Endothelial cell of umbilical vein (primary cell): ENCODE results near the gene EIF3D. TPM values are rescaled to one million over a fixed set of nuclear protein-coding genes. Genes with fewer than 3 reads are reported as not detected.

Experiments
- BruUV-seq: library from RNA; stranded (reverse); fragments of 400-500 nt; replicated peaks from 2 replicates; lab custom pipeline; 2021; lab: Mats Ljungman, UMichigan
- CTCF ChIA-PET: fragments of 300-600, 350-600 bp; sonication (Branson Sonifier 250); formaldehyde crosslinking; loops from one replicate; lab custom pipeline; 2021; ENCODE audit warnings: antibody characterized with exemption, inconsistent platforms; lab: Charles Lee
- POLR2A ChIA-PET: fragments of 300-600, 350-600 bp; sonication (Branson Sonifier 250); formaldehyde crosslinking; loops from one replicate; lab custom pipeline; 2021; ENCODE audit warnings: antibody characterized with exemption, inconsistent platforms; lab: Charles Lee
- DNase-seq: peaks from one replicate; pipeline ENCODE4 v3.0.0-alpha.2; 2011; ENCODE audit warnings: low read depth, low spot score
- FAIRE-seq: peaks from 2 replicates; lab custom pipeline; 2011; peaks lifted over from hg19 to GRCh38; lab: Jason Lieb, UNC
- H2AFZ ChIP-seq: 2 replicates; pipeline ENCODE4 v1.6.0; 2012; ENCODE audit warnings: low read depth, low read length, control low read depth, inconsistent platforms
- H3K27ac ChIP-seq: 2 replicates; pipeline ENCODE4 v1.5.1; 2011; ENCODE audit warnings: low read depth, mild to moderate bottlenecking, control low read depth, low read length, moderate library complexity; ENCODE audit not compliant: insufficient read depth
- H3K27me3 ChIP-seq, 2 experiments: 2 replicates each; pipeline versions ENCODE4 v1.6.0 to v1.6.1; 2011; ENCODE audit warnings: low read length in 2 of 2, mixed read lengths in 1 of 2; ENCODE audit not compliant: control insufficient read depth in 2 of 2, insufficient read depth in 2 of 2
- H3K36me3 ChIP-seq, 2 experiments: 2 replicates in 1 of 2; 3 replicates in 1 of 2; pipeline ENCODE4 v1.5.1; 2011; ENCODE audit warnings: low read length in 2 of 2, mild to moderate bottlenecking in 1 of 2, moderate library complexity in 1 of 2; ENCODE audit not compliant: control insufficient read depth in 2 of 2, insufficient read depth in 2 of 2; ENCODE audit errors: extremely low read depth in 1 of 2
- H3K4me1 ChIP-seq: 3 replicates; pipeline ENCODE4 v1.5.1; 2011; ENCODE audit warnings: mild to moderate bottlenecking, low read length; ENCODE audit not compliant: control insufficient read depth, insufficient read depth; ENCODE audit errors: extremely low read depth
- H3K4me2 ChIP-seq: 2 replicates; pipeline ENCODE4 v1.6.1; 2011; ENCODE audit warnings: low read length, control low read depth, mixed read lengths; ENCODE audit not compliant: insufficient read depth
- H3K4me3 ChIP-seq, 3 experiments: fragments of 200-600 bp in 1 of 3; sonication (generic), shearing (Covaris generic) in 1 of 3; replicated peaks in 1 of 3; 2 replicates each; pipeline ENCODE4 v1.5.1; 2011 to 2016; ENCODE audit warnings: control low read depth in 3 of 3, low read length in 3 of 3, mild to moderate bottlenecking in 2 of 3, inconsistent platforms in 1 of 3, low read depth in 1 of 3, moderate library complexity in 1 of 3; ENCODE audit not compliant: insufficient read depth in 1 of 3
- H3K79me2 ChIP-seq: 2 replicates; pipeline ENCODE4 v1.6.0; 2012; ENCODE audit warnings: low read length, inconsistent platforms; ENCODE audit not compliant: control insufficient read depth, insufficient read depth
- H3K9ac ChIP-seq: replicated peaks from 2 replicates; pipeline ENCODE3; 2011; ENCODE audit warnings: low read length, control low read depth; ENCODE audit not compliant: insufficient read depth; ENCODE audit errors: extremely low read depth
- H3K9me1 ChIP-seq: replicated peaks from 3 replicates; pipeline ENCODE4 v1.6.0; 2011; ENCODE audit warnings: mild to moderate bottlenecking, low read length; ENCODE audit not compliant: control insufficient read depth, insufficient read depth; ENCODE audit errors: extremely low read depth
- H3K9me3 ChIP-seq: replicated peaks from 2 replicates; pipeline ENCODE4 v1.5.1; 2012; ENCODE audit warnings: low read length, inconsistent platforms; ENCODE audit not compliant: control insufficient read depth, insufficient read depth
- H4K20me1 ChIP-seq: replicated peaks from 2 replicates; pipeline ENCODE3; 2011; ENCODE audit warnings: mild to moderate bottlenecking, low read length; ENCODE audit not compliant: control insufficient read depth, insufficient read depth; ENCODE audit errors: extremely low read depth
- CTCF ChIP-seq, 2 donors: IDR thresholded peaks; 1 replicate in 1 of 2; 2 replicates in 1 of 2; pipeline ENCODE4 v1.5.1; 2011; ENCODE audit warnings: low read length in 2 of 2, mild to moderate bottlenecking in 2 of 2, moderate library complexity in 2 of 2, control low read depth in 1 of 2, inconsistent platforms in 1 of 2, low read depth in 1 of 2; ENCODE audit not compliant: insufficient read depth in 1 of 2; ENCODE audit errors: extremely low read depth in 1 of 2
- EZH2 ChIP-seq: IDR thresholded peaks from 2 replicates; pipeline ENCODE4 v1.6.1; 2012; ENCODE audit warnings: borderline replicate concordance, low read depth, mild to moderate bottlenecking, moderate library complexity, low read length, inconsistent platforms; ENCODE audit not compliant: severe bottlenecking
- FOS ChIP-seq: IDR thresholded peaks from 2 replicates; pipeline ENCODE4 v1.6.1; 2011; ENCODE audit warnings: mild to moderate bottlenecking, low read length, moderate library complexity, borderline replicate concordance; ENCODE audit not compliant: insufficient read depth
- GATA2 ChIP-seq: IDR thresholded peaks from 2 replicates; pipeline ENCODE4 v1.7.0; 2011; ENCODE audit warnings: low read depth, mild to moderate bottlenecking, moderate library complexity, mixed read lengths, low read length; ENCODE audit not compliant: insufficient read length, insufficient read depth
- JUN ChIP-seq: IDR thresholded peaks from 2 replicates; pipeline ENCODE4 v1.6.1; 2011; ENCODE audit warnings: borderline replicate concordance, low read depth; ENCODE audit not compliant: insufficient read length, insufficient read depth
- MAX ChIP-seq: IDR thresholded peaks from 2 replicates; pipeline ENCODE4 v1.6.1; 2011; ENCODE audit not compliant: insufficient read depth, insufficient read length
- MYC ChIP-seq: IDR thresholded peaks from one replicate; pipeline ENCODE4 v1.6.1; 2011; ENCODE audit warnings: mild to moderate bottlenecking, low read depth, low read length
- POLR2A ChIP-seq: IDR thresholded peaks from 2 replicates; pipeline ENCODE4 v1.6.1; 2012; ENCODE audit warnings: low read depth, mild to moderate bottlenecking, control low read depth, low read length
- POLR2AphosphoS5 ChIP-seq: IDR thresholded peaks from 2 replicates; pipeline ENCODE4 v1.6.1; 2012; ENCODE audit warnings: low read depth, mild to moderate bottlenecking, control low read depth, low read length, moderate library complexity; ENCODE audit not compliant: insufficient read depth
- dilution Hi-C: fragments of 300-500 bp; cut with MboI; formaldehyde crosslinking; loops from one replicate; pipeline ENCODE4 v1.15.0; 2019; ENCODE audit warnings: low sequenced_read_pairs; ENCODE audit not compliant: extremely low pct_ligation_motif_present
- intact Hi-C: fragments of 100-400 bp; cut with micrococcal nuclease; formaldehyde crosslinking; loops from one replicate; pipeline ENCODE4 v1.10.0; 2022
- polyA plus RNA-seq, 4 experiments: library from polyadenylated mRNA; depleted of rRNA in 3 of 4; stranded (reverse) in 3 of 4; unstranded in 1 of 4; fragments of >200 nt; gene quantifications; 2 replicates each; pipeline versions ENCODE4 v1.2.1 to v1.2.3, GENCODE V29; 2011 to 2012; ENCODE audit warnings: missing spikeins in 1 of 4
- total RNA-seq: library from RNA; stranded (reverse); gene quantifications from 2 replicates; pipeline ENCODE4 v1.2.3, GENCODE V29; 2021

Gene EIF3D
- total and polyA plus RNA-seq, 2 donors (not counting 3 experiments of a cell fraction or from before 2014, with no cell fraction given): 201 to 413 TPM

- no peaks in the 10 kb centered on the region for H3K79me2 ChIP-seq
- H4K20me1 ChIP-seq: no peaks in the 10 kb centered on the region
- POLR2A ChIA-PET: no interaction called here
- H3K4me2 ChIP-seq: no peak overlapping the region
- no TSS peak for BruUV-seq
- DNase-seq (no peak), FAIRE-seq (no peak)
- H3K36me3 ChIP-seq: no peaks in the 10 kb centered on the region
- intact Hi-C loops (no loop called here), dilution Hi-C loops (no loop called here)
- no peak overlapping the region for H2AFZ ChIP-seq
- CTCF ChIA-PET: interaction anchor here (1.1 kb wide), 1 partner anchor 28 kb away, joined by 3 read pairs; no protein-coding TSS in a partner anchor
- H3K27ac ChIP-seq: no peak overlapping the region
- H3K4me3 ChIP-seq: no peak overlapping the region
- no peaks in the 10 kb centered on the region for H3K9me3 ChIP-seq
- no peaks in the 10 kb centered on the region for H3K27me3 ChIP-seq
- no peaks in the 10 kb centered on the region for H3K4me1 ChIP-seq
- H3K9ac ChIP-seq: no peak overlapping the region
- no peaks in the 10 kb centered on the region for H3K9me1 ChIP-seq
- TF ChIP-seq CTCF (IDR thresholded peaks at IDR 0.05; ENCODE audit: extremely low read depth in 1 of 2, insufficient read depth in 1 of 2, low read depth in 1 of 2, low read length in 2 of 2): no peak
- TF ChIP-seq POLR2AphosphoS5: no peak
- TF ChIP-seq GATA2: no peak
- TF ChIP-seq JUN: no peak
- TF ChIP-seq POLR2A: no peak
- TF ChIP-seq MYC: no peak
- no peak for TF ChIP-seq EZH2
- TF ChIP-seq FOS: no peak
- no peak for TF ChIP-seq MAX
Measured at GRCh38 chr22:36574728-36575127, 45.8 kb upstream of the EIF3D start.
